ENCODE measurements around the gene ZNF507.
"Not testable (repeated sequence)": the region's sequence is repeated elsewhere in the genome, so short reads cannot be mapped to it uniquely, and the experiment has no call there.

The ZNF507 gene

DNA sequence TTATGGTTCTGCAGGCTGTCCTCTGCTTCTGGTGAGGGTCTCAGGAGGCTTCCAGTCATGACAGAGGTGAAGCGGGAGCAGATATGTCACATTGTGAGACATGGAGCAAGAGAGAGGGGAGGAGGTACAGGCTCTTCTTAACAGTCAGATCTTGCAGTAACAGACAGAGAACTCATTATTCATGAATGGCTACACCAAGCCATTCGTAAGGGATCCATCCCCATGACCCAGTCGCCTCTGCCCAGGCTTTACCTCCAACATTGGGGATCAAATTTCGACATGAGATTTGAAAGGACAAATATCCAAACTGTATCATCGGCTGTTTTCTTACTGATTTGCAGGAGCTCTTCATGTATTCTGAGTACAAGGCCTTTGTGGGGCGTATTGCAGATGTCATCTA lies 21.7 kb downstream of the ZNF507 start:
- Histone ChIP-seq H3K27ac (ENCODE audit: insufficient read depth in 1 of 2, low read depth in 1 of 2, low read length in 2 of 2, poor library complexity in 1 of 2, severe bottlenecking in 2 of 2) (no peak overlapping the region), H3K9me3 (ENCODE audit: control extremely low read depth in 1 of 5, control insufficient read depth in 4 of 5, insufficient read depth in 2 of 5, low read depth in 1 of 5, low read length in 4 of 5) (no peaks in the 10 kb centered on the region), H3K36me3 (ENCODE audit: control insufficient read depth in 4 of 4, insufficient read depth in 4 of 4, low read length in 3 of 4) (peaks cover 7 to 56% (median 40%) of the 10 kb centered on the region in 4 experiments), H3K4me1 (ENCODE audit: control extremely low read depth in 1 of 4, control insufficient read depth in 4 of 4, insufficient read depth in 4 of 4, low read length in 3 of 4) (peaks cover 0 to 2% (median 0%) of the 10 kb centered on the region in 4 experiments), H3K27me3 (replicated peaks in 2 of 5; ENCODE audit: control insufficient read depth in 4 of 5, insufficient read depth in 5 of 5, low read length in 4 of 5) (no peaks in the 10 kb centered on the region), H3K4me3 (ENCODE audit: control insufficient read depth in 1 of 7, extremely low read depth in 1 of 7, insufficient read depth in 4 of 7, low read depth in 2 of 7, low read length in 6 of 7) (no peak overlapping the region)
- ChIA-PET POLR2A (no interaction called here), CTCF (interaction anchor here (3.2 kb wide), 1 partner anchor 29 kb away, joined by 15 read pairs; no protein-coding TSS in a partner anchor)
- 87% methylated on average over 5 of the region's 6 CpGs for WGBS (ENCODE audit: insufficient coverage)
- DNase-seq: no peak

DNA sequence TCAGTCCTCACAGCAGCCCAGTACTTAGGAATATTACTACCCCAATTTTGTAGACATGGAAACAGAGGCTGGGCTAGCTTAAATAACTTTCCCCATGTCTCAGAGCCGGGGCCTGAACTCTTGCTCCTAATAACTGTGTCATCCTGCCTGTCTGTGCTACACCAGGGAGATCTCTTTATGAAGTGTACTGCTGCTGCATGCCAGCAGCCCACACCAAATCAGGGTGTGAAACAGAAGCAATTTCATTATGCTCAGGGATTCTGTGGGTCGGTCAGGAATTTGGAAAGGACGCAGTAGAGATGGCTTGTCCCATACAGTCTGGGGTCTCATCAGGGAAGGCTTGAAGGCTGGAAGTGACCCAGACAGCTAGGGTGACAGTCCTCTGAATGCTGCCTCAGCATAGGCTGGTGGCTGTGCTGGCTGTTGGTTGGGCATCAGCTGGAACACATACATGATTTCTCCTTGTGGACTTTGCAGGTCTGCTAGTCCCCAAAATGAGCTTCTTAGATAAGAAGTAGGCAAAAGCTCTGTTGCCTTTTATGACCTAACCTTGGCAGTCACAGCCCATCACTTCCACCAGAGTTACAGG lies 22.6 kb downstream of the ZNF507 start:
- H3K36me3 ChIP-seq (ENCODE audit: control insufficient read depth in 4 of 4, insufficient read depth in 4 of 4, low read length in 3 of 4): peaks cover 9 to 58% (median 42%) of the 10 kb centered on the region in 4 experiments
- H3K4me3 ChIP-seq (ENCODE audit: control insufficient read depth in 1 of 7, extremely low read depth in 1 of 7, insufficient read depth in 4 of 7, low read depth in 2 of 7, low read length in 6 of 7): no peak overlapping the region
- peaks cover 0 to 2% (median 0%) of the 10 kb centered on the region in 4 experiments for H3K4me1 ChIP-seq (ENCODE audit: control extremely low read depth in 1 of 4, control insufficient read depth in 4 of 4, insufficient read depth in 4 of 4, low read length in 3 of 4)
- DNase-seq: no peak
- H3K9me3 ChIP-seq (ENCODE audit: control extremely low read depth in 1 of 5, control insufficient read depth in 4 of 5, insufficient read depth in 2 of 5, low read depth in 1 of 5, low read length in 4 of 5): peaks cover 0 to 7% (median 0%) of the 10 kb centered on the region in 5 experiments
- CTCF ChIA-PET: interaction anchor here (3.2 kb wide), 1 partner anchor 30 kb away, joined by 15 read pairs; no protein-coding TSS in a partner anchor
- no peak overlapping the region for H3K27ac ChIP-seq (ENCODE audit: insufficient read depth in 1 of 2, low read depth in 1 of 2, low read length in 2 of 2, poor library complexity in 1 of 2, severe bottlenecking in 2 of 2)
- POLR2A ChIA-PET: no interaction called here
- 100% methylated on average over 3 of the region's 3 CpGs for WGBS (ENCODE audit: insufficient coverage)
- no peaks in the 10 kb centered on the region for H3K27me3 ChIP-seq (replicated peaks in 2 of 5; ENCODE audit: control insufficient read depth in 4 of 5, insufficient read depth in 5 of 5, low read length in 4 of 5)

DNA sequence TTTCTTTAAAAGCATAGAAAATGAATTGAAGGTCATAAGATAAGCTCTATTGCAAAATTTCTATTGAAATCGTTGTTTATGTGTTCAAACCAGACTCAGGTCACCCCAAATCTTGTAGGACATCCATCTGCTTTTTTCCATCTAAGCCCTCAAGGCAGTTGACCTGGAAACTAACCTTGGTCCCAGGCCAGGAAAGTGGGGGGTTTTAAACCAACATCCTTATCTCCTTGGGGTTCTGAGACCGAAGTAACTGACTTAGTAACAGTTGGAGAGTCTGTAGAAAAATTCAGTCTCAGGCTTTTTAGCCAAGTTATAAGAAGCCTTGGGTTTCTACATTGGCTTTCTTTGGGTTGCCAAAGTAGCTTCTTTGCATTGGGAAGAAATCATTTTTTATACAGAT lies 23.4 kb downstream of the ZNF507 start:
- peaks cover 9 to 57% (median 41%) of the 10 kb centered on the region in 4 experiments for H3K36me3 ChIP-seq (ENCODE audit: control insufficient read depth in 4 of 4, insufficient read depth in 4 of 4, low read length in 3 of 4)
- H3K4me3 ChIP-seq (ENCODE audit: control insufficient read depth in 1 of 7, extremely low read depth in 1 of 7, insufficient read depth in 4 of 7, low read depth in 2 of 7, low read length in 6 of 7): no peak overlapping the region
- CTCF ChIA-PET: interaction anchor here (3.2 kb wide), 1 partner anchor 30 kb away, joined by 15 read pairs; no protein-coding TSS in a partner anchor
- POLR2A ChIA-PET: no interaction called here
- DNase-seq: no peak
- WGBS (ENCODE audit: insufficient coverage): 100% methylated on average over 1 of the region's 2 CpGs
- peaks cover 0 to 7% (median 0%) of the 10 kb centered on the region in 5 experiments for H3K9me3 ChIP-seq (ENCODE audit: control extremely low read depth in 1 of 5, control insufficient read depth in 4 of 5, insufficient read depth in 2 of 5, low read depth in 1 of 5, low read length in 4 of 5)
- peaks cover 0 to 2% (median 0%) of the 10 kb centered on the region in 4 experiments for H3K4me1 ChIP-seq (ENCODE audit: control extremely low read depth in 1 of 4, control insufficient read depth in 4 of 4, insufficient read depth in 4 of 4, low read length in 3 of 4)
- no peaks in the 10 kb centered on the region for H3K27me3 ChIP-seq (replicated peaks in 2 of 5; ENCODE audit: control insufficient read depth in 4 of 5, insufficient read depth in 5 of 5, low read length in 4 of 5)
- peak overlapping the region in 1 of 2 experiments; percentile 16 for H3K27ac ChIP-seq (ENCODE audit: insufficient read depth in 1 of 2, low read depth in 1 of 2, low read length in 2 of 2, poor library complexity in 1 of 2, severe bottlenecking in 2 of 2)

DNA sequence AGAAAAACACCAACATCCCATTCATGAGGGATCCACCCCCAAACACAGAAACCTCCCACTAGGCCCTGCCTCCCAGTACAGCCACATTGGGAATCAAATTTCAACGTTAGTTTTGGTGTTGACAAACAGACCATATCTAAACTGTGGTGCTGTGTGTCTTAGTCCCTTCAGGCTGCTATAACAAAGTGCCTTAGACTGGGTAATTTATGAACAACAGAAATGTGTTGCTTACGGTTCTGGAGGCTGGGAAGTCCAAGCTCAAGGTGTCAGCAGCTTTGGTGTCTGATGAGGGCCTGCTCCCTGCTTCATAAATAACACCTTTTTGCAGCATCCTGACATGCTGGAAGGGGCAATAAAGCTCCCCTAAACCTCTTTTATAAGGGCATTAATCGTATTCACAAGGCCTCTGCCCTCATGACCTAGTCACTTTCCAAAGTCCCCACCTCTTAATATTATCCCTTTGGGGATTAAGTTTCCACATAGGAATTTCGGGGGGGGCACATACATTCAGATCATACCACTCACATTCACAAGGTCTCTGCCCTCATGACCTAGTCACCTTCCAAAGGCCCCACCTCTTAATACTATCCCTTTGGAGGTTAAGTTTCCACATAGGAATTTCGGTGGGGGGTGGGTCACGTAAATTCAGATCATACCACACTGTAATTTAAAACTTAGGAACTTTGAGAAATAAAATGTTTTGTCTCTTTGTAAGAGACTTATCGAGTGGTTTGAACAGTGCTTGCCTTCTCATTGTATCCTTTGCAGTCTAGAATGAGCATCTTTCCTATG lies 27.5 kb downstream of the ZNF507 start:
- POLR2A ChIA-PET: no interaction called here
- peak overlapping the region in 1 of 2 experiments; percentile 21 for H3K27ac ChIP-seq (ENCODE audit: insufficient read depth in 1 of 2, low read depth in 1 of 2, low read length in 2 of 2, poor library complexity in 1 of 2, severe bottlenecking in 2 of 2)
- CTCF ChIA-PET: no interaction called here
- peaks cover 0 to 7% (median 0%) of the 10 kb centered on the region in 5 experiments for H3K9me3 ChIP-seq (ENCODE audit: control extremely low read depth in 1 of 5, control insufficient read depth in 4 of 5, insufficient read depth in 2 of 5, low read depth in 1 of 5, low read length in 4 of 5)
- WGBS (ENCODE audit: insufficient coverage): 96% methylated on average over 5 of the region's 7 CpGs
- H3K27me3 ChIP-seq (replicated peaks in 2 of 5; ENCODE audit: control insufficient read depth in 4 of 5, insufficient read depth in 5 of 5, low read length in 4 of 5): no peaks in the 10 kb centered on the region
- no peak for DNase-seq
- peaks cover 0 to 2% (median 0%) of the 10 kb centered on the region in 4 experiments for H3K4me1 ChIP-seq (ENCODE audit: control extremely low read depth in 1 of 4, control insufficient read depth in 4 of 4, insufficient read depth in 4 of 4, low read length in 3 of 4)
- peaks cover 8 to 44% (median 39%) of the 10 kb centered on the region in 4 experiments for H3K36me3 ChIP-seq (ENCODE audit: control insufficient read depth in 4 of 4, insufficient read depth in 4 of 4, low read length in 3 of 4)
- no peak overlapping the region for H3K4me3 ChIP-seq (ENCODE audit: control insufficient read depth in 1 of 7, extremely low read depth in 1 of 7, insufficient read depth in 4 of 7, low read depth in 2 of 7, low read length in 6 of 7)

DNA sequence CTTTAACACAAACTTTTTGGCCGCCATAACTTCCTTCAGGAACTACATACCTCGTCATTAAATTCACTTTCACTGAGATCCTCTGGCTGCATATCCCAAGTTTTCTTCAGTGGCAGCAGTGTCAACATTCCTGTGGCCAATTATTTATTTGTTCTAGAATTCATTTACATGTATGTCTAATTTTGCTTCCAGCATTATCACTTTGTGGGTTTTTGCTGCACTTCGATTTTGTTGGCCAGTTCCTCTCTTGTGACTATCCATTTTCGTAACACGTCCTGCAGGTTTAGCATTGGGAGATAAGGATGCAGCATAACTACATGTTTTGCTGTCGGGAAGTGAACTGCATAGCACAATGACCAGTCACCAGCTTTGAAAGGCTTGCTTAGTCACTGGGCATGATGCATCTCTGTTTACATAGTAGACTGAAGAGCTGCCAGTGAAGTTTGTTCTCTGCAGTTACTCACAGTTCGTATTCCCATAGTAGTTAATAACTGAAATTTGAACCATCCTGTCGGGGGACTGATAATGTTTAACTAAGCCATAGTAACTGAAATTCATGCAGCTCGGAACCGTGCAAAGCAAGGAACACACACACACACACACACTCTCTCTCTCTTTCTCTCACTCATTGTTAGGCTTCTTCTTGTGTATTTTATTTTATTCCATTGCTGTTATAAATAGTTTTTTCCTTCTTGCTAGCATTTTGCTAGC lies 28.3 kb downstream of the ZNF507 start:
- Histone ChIP-seq H3K4me1 (ENCODE audit: control extremely low read depth in 1 of 4, control insufficient read depth in 4 of 4, insufficient read depth in 4 of 4, low read length in 3 of 4) (peaks cover 0 to 2% (median 0%) of the 10 kb centered on the region in 4 experiments), H3K9me3 (ENCODE audit: control extremely low read depth in 1 of 5, control insufficient read depth in 4 of 5, insufficient read depth in 2 of 5, low read depth in 1 of 5, low read length in 4 of 5) (peaks cover 0 to 7% (median 0%) of the 10 kb centered on the region in 5 experiments), H3K4me3 (ENCODE audit: control insufficient read depth in 1 of 7, extremely low read depth in 1 of 7, insufficient read depth in 4 of 7, low read depth in 2 of 7, low read length in 6 of 7) (no peak overlapping the region), H3K27me3 (replicated peaks in 2 of 5; ENCODE audit: control insufficient read depth in 4 of 5, insufficient read depth in 5 of 5, low read length in 4 of 5) (no peaks in the 10 kb centered on the region), H3K36me3 (ENCODE audit: control insufficient read depth in 4 of 4, insufficient read depth in 4 of 4, low read length in 3 of 4) (peaks cover 11 to 43% (median 40%) of the 10 kb centered on the region in 4 experiments), H3K27ac (ENCODE audit: insufficient read depth in 1 of 2, low read depth in 1 of 2, low read length in 2 of 2, poor library complexity in 1 of 2, severe bottlenecking in 2 of 2) (peak overlapping the region in 1 of 2 experiments; percentile 43)
- DNase-seq: peak in 2 of 3 donors; percentile 18 to 47
- 91% methylated on average over 6 of the region's 10 CpGs for WGBS (ENCODE audit: insufficient coverage)
- POLR2A ChIA-PET: interaction anchor here (0.7 kb wide), 1 partner anchor 8 kb away, joined by 3 read pairs; no protein-coding TSS in a partner anchor
- CTCF ChIA-PET: no interaction called here

DNA sequence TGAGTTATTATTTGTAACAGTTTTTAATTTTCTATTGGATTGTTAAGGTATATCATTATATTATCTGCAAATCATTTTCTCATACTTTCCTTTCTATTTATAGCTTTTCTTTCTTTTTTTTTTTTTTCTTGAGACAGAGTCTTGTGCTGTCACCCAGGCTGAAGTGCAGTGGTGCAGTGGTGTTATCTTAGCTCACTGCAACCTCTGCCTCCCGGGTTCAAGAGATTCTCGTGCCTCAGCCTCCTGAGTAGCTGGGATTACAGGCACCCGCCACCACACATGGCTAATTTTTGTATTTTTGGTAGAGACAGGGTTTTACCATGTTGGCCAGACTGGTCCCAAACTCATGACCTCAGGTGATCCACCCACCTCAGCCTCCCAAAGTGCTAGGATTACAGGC lies 29.0 kb downstream of the ZNF507 start:
- H3K4me3 ChIP-seq (ENCODE audit: control insufficient read depth in 1 of 7, extremely low read depth in 1 of 7, insufficient read depth in 4 of 7, low read depth in 2 of 7, low read length in 6 of 7); H3K9me3 ChIP-seq (ENCODE audit: control extremely low read depth in 1 of 5, control insufficient read depth in 4 of 5, insufficient read depth in 2 of 5, low read depth in 1 of 5, low read length in 4 of 5); H3K4me1 ChIP-seq (ENCODE audit: control extremely low read depth in 1 of 4, control insufficient read depth in 4 of 4, insufficient read depth in 4 of 4, low read length in 3 of 4); POLR2A ChIA-PET; H3K27me3 ChIP-seq (replicated peaks in 2 of 5; ENCODE audit: control insufficient read depth in 4 of 5, insufficient read depth in 5 of 5, low read length in 4 of 5); DNase-seq: not testable (repeated sequence)
- Histone ChIP-seq H3K36me3 (ENCODE audit: control insufficient read depth in 4 of 4, insufficient read depth in 4 of 4, low read length in 3 of 4) (peaks cover 11 to 44% (median 39%) of the 10 kb centered on the region in 4 experiments), H3K27ac (ENCODE audit: insufficient read depth in 1 of 2, low read depth in 1 of 2, low read length in 2 of 2, poor library complexity in 1 of 2, severe bottlenecking in 2 of 2) (peak overlapping the region in 1 of 2 experiments; percentile 43)
- CTCF ChIA-PET: interaction anchor here (0.8 to 1.7 kb wide), 2 partner anchors 15 to 34 kb away, joined by 3 to 7 read pairs; no protein-coding TSS in a partner anchor
- 100% methylated on average over 1 of the region's 3 CpGs for WGBS (ENCODE audit: insufficient coverage)
